Neutrophil (primary cell): ENCODE data around the gene ACVR1C.
A peak's percentile ranks its signal among the peaks of the same experiment; 100 is the strongest.

Experiments used
- H3K27ac ChIP-seq: fragments of 200-600 bp; sonication (generic); 2 replicates; pipeline ENCODE4 v1.5.1; 2016; ENCODE audit warnings: mild to moderate bottlenecking, moderate library complexity
- H3K27me3 ChIP-seq: fragments of 200-600 bp; sonication (generic); 2 replicates; pipeline ENCODE4 v1.6.0; 2016; ENCODE audit warnings: mild to moderate bottlenecking
- H3K36me3 ChIP-seq: fragments of 200-600 bp; sonication (generic); 2 replicates; pipeline ENCODE4 v1.5.1; 2017
- H3K4me1 ChIP-seq, 2 experiments: fragments of 200-600 bp in 1 of 2; sonication (generic) in 1 of 2; 1 replicate in 1 of 2; 2 replicates in 1 of 2; pipeline versions ENCODE4 v1.5.1 to v1.6.1; 2013 to 2016; ENCODE audit warnings: low read depth in 1 of 2, low read length in 1 of 2, mild to moderate bottlenecking in 1 of 2, moderate library complexity in 1 of 2; ENCODE audit not compliant: control insufficient read depth in 1 of 2, insufficient read depth in 1 of 2
- H3K4me3 ChIP-seq, 2 experiments: fragments of 200-600 bp in 1 of 2; sonication (generic) in 1 of 2; 1 replicate in 1 of 2; 2 replicates in 1 of 2; pipeline ENCODE4 v1.5.1; 2013 to 2016; ENCODE audit warnings: low read depth in 1 of 2, low read length in 1 of 2, mild to moderate bottlenecking in 1 of 2, moderate library complexity in 1 of 2
- H3K9me3 ChIP-seq: fragments of 200-600 bp; sonication (generic); 2 replicates; pipeline ENCODE4 v1.5.1; 2016
- TF ChIP-seq, protein P1 (sequence below): fragments of 200-600 bp; sonication (generic); IDR thresholded peaks from 2 replicates; pipeline ENCODE4 v1.5.1; 2016; ENCODE audit warnings: antibody characterized with exemption

ACVR1C gene

DNA sequence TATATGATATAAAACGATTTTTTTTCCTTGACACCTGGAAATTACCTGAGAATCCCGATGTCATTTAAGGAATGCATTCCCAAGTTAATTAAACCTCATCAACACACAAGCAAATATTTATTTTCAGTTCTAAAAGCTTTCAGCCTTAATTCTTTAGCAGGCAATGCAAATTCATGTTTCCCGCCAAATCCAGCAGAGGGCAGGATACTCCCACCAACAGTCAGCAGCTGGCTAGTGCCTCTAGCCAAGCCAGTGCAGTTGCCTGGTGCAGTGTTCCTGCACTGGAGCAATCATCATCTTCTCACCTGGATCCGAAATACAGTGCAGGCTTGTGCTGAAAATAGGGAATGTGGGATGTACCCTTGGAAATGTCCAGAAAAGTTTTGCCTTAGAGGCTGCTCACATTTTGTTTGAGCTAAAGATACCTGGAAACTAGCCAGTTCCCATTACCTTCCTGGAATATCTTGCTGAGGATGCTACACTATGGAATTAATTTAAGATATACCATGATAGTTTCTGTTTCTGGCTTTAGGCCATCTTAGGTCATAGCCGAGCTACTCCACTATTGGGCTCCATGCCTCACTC lies 136.4 kb downstream of the ACVR1C start:
- TF ChIP-seq, protein P1, sequence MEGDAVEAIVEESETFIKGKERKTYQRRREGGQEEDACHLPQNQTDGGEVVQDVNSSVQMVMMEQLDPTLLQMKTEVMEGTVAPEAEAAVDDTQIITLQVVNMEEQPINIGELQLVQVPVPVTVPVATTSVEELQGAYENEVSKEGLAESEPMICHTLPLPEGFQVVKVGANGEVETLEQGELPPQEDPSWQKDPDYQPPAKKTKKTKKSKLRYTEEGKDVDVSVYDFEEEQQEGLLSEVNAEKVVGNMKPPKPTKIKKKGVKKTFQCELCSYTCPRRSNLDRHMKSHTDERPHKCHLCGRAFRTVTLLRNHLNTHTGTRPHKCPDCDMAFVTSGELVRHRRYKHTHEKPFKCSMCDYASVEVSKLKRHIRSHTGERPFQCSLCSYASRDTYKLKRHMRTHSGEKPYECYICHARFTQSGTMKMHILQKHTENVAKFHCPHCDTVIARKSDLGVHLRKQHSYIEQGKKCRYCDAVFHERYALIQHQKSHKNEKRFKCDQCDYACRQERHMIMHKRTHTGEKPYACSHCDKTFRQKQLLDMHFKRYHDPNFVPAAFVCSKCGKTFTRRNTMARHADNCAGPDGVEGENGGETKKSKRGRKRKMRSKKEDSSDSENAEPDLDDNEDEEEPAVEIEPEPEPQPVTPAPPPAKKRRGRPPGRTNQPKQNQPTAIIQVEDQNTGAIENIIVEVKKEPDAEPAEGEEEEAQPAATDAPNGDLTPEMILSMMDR, result peak; percentile 70
- no peaks in the 10 kb centered on the region for H3K9me3 ChIP-seq

DNA sequence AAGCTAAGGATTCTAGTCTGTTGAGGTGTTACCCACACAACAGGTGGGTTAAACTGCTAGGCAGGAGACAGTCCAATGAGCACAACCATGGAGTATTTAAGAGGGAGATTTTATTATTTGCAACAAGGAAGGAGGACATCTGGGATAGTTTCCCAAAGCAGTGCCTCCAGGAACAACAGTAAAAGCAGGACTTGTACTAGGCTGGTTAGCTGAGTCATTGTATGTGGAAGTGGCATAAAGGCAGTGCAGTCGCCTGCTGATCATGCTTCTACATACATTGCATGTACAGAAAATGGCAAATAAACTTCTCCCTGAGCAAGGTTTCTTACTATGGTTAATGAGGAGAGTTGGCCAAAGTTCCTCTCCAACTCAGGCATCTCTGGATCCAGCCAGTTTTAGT lies 138.7 kb downstream of the ACVR1C start:
- Histone ChIP-seq H3K36me3 (no peaks in the 10 kb centered on the region), H3K4me1 (peaks cover 8 to 35% of the 10 kb centered on the region in 2 experiments), H3K27me3 (no peaks in the 10 kb centered on the region), H3K27ac (peak overlapping the region; percentile 67), H3K9me3 (no peaks in the 10 kb centered on the region), H3K4me3 (no peak overlapping the region)
- TF ChIP-seq, protein P1, result no peak

More for the DNA sequence above, 136.4 kb downstream of the ACVR1C start:
- H3K27me3 ChIP-seq, result no peaks in the 10 kb centered on the region
- no peaks in the 10 kb centered on the region for H3K36me3 ChIP-seq
- no peak overlapping the region for H3K27ac ChIP-seq
- H3K4me3 ChIP-seq, result no peak overlapping the region
- H3K4me1 ChIP-seq, result peaks cover 8 to 35% of the 10 kb centered on the region in 2 experiments

DNA sequence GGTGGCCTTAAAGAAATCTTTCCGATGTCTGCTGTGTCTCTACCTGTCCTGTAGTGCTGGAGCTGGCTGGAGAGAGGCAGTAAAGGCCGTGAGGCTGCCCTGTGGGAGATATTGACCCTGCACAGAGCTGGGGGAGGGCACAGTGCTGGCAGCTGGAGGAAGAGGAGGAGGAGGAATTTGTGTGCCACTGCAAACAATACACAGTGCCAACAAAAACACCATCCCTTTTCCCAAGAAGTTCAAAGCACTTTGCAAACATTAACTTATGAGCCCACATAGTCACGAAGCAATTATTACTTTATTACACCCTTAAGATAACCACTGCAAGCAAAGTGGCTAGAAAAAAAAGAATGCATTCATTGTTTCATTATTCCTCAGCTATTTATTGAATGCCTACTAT lies 139.8 kb downstream of the ACVR1C start:
- H3K27ac ChIP-seq, result no peak overlapping the region
- H3K4me1 ChIP-seq, result peaks cover 8 to 32% of the 10 kb centered on the region in 2 experiments
- TF ChIP-seq, protein P1, result no peak
- no peaks in the 10 kb centered on the region for H3K27me3 ChIP-seq
- H3K9me3 ChIP-seq, result no peaks in the 10 kb centered on the region
- H3K4me3 ChIP-seq, result no peak overlapping the region
- no peaks in the 10 kb centered on the region for H3K36me3 ChIP-seq

DNA sequence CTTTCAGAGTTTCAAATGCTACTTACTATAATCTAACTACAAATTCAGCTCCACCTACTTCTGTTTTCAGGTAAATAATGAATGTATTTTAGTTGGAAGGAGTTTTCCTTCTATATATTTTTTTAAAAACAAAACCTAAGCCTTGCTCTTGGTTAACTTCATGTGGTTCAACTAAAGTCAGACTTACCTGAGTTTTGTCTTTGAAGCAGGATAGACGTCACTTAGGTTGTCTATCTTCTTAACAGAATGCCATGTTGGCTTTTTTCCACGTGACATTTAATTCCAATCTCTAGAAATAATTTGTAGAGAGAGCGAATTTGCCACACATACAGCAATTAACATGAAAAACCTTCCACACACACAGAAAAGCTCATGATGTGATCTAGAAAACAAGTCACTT lies 140.9 kb downstream of the ACVR1C start:
- Histone ChIP-seq H3K4me1 (peaks cover 8 to 20% of the 10 kb centered on the region in 2 experiments), H3K9me3 (no peaks in the 10 kb centered on the region), H3K27me3 (no peaks in the 10 kb centered on the region), H3K27ac (no peak overlapping the region), H3K36me3 (no peaks in the 10 kb centered on the region), H3K4me3 (no peak overlapping the region)
- TF ChIP-seq, protein P1, result no peak

DNA sequence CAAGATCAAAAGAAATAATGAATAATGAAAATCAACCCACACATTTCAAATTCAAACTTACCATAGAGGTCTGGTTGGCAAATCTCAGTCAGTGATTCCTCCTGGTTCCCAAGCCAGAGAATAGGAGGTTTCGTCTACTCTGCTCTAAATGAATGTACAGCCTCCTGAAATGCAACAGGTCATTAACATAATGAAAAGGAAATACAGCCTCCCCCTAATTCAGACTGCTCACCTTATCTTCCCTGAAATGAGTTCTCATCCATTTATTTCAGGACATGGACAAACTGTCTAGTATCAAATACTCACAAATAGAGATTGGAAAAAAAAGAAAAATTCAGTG lies 141.4 kb downstream of the ACVR1C start:
- Histone ChIP-seq H3K36me3 (no peaks in the 10 kb centered on the region), H3K9me3 (no peaks in the 10 kb centered on the region), H3K4me3 (no peak overlapping the region), H3K27me3 (no peaks in the 10 kb centered on the region), H3K4me1 (peaks cover 8 to 15% of the 10 kb centered on the region in 2 experiments), H3K27ac (no peak overlapping the region)
- TF ChIP-seq, protein P1, result no peak
